IPS-NIHi11 (cell line): ENCODE results near the gene ZBTB20.

ENCODE experiments used
- DNase-seq: peaks from one replicate; pipeline ENCODE4 v3.0.0; 2012; ENCODE audit warnings: mixed read lengths, low spot score

The ZBTB20 gene

DNA sequence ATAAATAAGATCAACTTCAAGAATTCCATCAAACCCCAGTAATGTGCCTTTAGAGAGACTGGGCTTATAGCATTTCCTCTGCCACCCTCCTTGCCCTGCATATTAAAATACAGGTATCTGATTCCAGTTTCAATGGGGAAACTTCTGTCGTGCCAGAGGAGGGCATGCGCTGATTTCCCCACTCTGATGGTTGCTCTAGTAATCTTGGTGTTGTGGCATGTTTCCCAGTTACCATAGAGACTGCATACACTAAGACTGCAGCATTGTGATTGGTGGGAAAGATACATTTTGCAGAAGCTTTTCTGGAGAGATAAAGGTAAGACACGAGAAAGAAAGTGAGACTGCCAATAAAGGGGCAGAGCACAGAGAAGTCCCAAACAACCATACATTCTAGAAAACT is 627.7 kb downstream of the ZBTB20 start:
- DNase-seq: peak; percentile 55

DNA sequence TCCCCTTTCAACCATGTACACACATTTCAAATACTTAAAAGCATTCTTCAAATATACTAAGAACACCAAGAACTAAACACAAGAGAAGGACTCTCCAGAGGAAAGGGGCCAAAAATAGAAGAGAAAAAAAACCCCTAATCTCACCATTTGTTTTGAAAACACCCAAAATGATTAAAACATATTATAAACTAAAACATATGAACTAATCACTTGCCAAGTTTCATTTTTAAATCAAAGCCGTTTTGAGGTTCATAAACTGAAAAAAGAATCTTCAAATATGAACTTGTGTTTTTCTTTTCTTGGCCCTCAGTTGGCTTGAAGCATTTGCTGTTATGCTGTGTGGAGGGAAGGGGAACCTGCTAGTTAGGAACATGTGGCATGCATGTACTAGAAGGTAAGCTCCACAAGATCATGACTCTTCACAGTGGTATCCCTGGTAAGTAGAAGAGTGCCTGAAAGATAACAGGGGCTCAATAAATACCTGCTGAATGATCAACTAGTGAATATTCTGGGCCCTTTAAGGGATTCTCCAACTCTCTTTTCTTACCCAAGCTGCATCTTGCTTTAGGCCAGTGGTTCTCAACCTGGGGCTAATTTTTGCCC is 628.8 kb downstream of the ZBTB20 start:
- no peak for DNase-seq

DNA sequence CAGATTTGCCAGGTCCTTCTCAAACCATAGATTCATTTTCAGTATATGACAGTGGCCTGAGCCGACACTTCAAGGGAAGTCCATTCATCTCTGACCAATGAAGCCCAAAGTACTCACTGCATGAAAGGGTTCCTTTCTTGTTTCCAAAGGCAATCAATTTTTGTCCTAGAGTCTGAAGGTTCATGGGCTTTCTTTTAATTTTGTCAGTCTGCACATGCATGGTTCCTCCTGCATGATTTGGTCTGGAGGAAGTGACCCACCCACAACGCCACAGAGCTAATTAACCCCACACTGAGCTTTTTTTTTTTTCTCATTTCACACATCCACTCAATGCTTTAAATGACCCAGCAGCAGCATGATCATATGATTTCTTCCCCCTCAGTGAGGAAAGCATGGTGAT is 636.9 kb downstream of the ZBTB20 start:
- DNase-seq: no peak

DNA sequence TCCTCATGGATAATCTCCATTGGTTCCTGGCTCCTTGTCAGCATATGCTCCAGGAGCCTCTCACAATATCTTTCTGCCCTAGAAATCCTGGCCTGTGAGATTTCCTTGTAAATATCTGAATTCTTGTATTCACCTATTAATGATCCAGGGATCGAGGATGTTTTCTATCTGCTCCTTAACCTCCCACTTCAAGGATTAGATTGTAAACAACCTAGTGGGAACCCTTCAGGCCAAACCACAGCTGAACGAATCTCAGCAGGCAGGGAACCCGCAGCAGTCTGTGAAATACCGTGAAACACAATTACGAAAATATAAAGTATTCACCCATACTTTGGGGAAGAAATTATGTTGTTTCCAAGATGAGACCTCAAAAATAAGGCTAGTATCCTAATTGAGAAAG is 637.3 kb downstream of the ZBTB20 start:
- no peak for DNase-seq

DNA sequence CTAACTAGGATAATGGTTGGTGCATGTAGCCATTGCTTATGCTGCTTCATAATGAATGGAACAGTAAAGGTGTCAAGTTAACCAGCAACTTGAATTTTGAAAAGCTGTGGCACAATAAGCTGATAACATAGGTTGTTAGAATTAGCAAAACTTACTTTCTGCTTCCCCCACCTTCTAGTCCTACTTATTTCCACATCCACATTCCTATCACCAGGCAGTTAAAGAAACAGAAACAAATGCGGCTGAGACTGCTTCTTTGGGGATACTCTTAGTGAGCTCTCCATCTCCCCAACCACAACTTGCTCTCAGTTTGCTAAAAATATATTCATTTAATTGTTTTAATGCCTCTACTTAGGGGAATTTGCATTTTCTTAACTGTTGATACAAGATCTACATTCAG is 638.1 kb downstream of the ZBTB20 start:
- no peak for DNase-seq

DNA sequence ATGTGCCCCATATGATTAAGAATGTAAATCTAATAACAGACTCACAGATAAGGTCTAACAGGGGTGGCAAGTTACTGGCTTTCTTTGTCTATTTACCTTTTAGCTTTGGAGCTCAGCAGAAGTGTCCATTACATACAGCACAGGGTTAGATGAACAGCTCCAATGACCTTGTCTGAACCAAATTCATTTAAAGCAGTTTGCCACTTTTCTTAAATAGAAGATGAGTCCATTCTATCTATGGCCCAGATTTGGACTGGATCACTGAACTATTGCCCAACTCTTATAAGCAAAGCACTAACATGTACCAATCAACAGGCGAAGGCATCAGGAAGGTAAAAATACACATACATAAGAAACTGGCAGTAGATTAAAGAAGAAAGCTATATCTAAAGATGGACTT is 638.9 kb downstream of the ZBTB20 start:
- DNase-seq: no peak

DNA sequence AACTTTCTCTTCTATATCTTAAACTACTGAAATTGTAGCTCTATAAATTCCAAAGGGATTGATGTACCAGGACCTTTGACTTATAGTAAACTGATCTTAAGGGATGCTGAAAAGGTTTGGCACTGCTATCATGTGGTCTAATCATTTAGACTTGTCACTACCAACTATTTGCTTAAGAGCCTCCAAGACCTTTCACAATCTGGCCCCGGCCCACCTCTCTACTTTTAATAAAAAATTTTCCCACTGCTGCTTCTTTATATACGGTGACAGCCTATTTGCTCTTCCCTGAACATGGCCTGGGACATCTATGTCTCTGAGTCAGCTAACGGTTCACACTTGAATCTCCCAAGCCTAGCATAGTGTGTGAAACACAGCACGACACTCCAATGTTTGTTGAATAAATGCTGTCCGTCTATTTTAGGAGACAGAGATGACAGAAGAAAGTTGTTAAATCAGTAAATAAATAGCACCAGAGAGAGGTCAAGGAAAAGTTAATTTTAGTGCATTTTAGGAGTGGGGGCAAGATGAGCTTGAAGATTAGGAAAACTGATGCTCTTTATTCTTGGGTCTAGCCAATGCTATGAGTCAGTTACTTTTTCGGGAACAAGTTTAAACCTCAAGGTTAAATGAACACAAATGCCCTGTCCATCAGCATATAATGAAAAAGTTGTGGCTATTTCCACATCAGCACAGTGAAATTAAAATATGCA is 640.3 kb downstream of the ZBTB20 start:
- DNase-seq: no peak

DNA sequence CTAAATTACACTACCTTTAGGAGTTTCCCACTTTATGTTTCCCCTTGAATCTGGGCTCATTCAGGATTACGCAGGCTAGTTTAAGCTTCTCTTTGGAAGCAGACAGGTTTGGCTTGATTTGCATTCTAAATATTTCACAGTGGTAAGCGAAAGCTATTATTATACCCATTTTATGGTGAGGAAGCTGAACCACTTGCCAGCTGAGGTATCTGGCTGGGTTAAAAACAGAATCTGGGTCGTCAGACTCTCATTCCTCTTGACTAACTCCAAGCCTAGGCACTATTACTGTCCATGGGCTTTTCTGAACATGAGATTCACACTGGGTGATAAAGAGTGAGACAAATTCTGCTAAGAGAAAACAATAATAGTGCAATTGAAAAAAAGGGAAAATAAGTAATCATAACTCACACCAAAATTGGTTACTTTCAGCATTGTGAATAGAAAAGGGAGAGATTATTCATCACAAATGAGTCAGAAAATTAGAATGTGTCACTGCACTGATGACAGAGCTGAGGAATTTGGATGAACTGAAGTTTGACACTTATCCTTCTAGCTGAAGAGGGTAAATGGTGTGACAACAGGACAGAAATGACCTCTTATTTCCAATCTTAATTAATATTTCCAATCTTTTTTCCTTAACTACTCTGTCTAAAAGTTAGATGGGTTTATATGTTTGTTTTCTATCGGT is 642.0 kb downstream of the ZBTB20 start:
- DNase-seq: no peak

DNA sequence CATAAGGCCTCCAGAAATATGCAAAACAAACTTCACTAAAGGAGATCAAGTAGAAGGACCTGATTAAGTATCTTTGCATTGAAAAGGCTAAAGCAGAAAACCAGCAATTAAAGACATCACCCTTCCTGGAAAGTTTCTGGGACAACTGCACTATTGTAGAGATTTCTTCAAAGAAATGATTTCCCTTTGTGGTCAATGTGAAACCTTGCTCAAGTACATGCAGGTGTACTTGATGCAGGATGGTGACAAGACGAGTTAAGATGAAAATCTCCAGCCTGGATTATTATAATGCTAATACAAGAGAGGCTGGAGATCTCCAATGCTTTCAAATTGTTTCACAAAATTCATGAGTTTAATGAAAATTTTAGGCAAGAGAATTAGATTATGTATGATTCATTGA is 644.9 kb downstream of the ZBTB20 start:
- DNase-seq: no peak

DNA sequence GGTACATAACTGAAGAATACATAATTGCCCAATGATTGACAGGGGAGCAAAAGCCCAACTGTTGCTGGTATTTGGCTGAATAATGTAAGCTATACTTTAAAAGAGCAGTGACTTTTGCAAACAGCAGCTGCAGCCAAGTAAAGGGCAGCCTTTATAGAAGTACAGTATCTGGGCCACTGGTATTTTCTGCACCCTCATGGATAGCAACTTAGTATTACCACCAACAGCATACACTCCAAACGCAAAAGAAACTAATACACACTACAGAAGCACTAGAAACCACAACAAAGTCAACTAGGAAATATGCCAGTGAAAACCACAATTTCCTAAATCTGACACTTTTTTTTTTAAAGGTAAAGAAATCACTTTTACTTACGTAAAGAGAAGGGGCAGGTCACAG is 647.1 kb downstream of the ZBTB20 start:
- DNase-seq: no peak

DNA sequence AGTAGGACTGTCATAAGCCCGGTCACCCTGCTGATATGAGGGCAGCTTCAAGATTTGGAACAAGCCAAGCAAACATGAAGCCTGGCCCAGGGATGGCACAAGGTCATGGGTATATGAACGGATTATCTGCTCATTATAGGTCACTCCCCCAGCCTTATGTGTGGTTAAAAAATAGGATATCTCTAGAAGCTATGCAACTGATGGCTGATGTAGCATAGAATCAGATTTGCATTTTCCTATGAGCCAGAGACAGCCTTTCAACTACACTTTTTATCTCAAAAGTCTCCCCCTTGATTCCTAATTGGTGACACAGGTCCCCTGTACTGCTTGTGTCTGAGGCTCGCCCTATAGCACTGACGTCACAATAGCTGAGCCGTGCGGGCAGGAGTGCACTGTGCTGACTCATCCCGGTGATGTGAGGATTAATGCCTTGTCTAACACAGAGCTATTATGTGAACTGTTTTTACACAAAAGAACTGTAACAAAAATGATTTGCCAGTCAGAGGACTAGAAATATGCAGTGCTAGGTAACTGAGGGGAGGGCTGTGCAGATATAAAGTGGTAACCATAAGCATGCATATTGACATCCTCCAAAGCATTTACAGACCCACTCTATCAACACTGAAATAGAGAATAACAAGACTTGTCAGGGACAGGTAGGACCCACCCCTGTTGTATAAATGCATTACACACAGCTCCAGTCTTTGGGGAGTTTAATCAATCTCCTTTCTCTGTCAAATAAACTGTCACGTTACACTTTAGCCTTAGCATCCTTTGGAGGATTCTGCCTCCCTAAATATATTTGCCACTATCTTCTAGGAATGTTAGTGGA is 648.3 kb downstream of the ZBTB20 start:
- DNase-seq: no peak

DNA sequence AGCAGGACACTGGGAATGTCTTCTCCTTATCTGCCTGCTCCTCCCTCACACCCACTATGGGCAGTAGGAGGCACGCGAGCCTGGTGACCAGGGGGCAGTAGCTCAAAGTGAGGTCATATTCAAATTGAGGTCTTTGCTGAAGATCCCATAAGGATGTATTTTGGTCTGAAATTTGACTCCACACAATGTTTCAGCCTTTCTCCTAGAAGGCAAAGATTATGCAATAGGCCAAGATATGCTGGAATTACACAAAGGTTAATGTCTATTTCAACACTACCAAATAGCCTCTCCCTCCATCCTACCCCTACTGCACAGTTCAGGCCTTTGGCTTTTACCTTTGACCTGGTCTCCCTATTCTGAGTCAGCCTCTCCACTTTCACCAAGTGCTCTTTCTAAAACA is 650.2 kb downstream of the ZBTB20 start:
- DNase-seq: no peak

DNA sequence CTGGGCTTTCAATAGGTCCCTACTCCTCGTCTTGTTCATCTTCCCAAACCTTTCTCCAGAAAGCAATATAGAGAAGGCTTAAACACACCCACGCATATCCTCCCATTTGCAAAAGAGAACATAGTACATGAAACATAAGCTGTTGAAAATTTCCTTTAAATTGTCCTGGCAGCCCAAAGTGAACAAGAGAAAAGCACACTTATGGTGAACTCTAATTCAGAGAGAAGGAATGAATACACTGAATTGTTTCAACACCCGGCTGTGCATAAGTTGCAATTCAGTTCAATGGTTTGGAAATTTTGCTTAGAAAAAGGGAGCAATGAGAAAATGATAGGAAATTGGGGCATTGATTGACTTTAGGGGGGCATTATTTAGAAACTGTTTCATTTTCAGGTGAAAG is 650.6 kb downstream of the ZBTB20 start:
- DNase-seq: no peak

DNA sequence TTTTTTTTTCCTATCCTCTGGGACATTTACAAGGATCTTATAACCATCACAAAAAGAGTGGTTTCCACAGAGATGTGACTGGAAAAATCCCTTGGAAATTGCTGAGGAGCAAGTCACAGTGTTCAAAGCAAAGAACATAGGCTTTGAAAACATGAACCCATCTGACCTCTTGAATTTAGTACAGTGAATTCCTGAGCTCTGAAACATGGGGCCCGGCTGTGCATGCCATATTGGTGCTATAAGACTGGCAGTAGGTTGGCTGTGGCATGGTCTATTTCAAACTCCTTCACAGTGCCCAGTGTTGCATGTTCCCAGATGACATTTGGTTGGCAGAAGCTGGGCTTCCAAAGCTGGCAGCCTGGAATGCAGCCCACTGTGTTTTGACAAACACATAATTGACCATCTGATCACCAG is 651.1 kb downstream of the ZBTB20 start:
- DNase-seq: no peak

DNA sequence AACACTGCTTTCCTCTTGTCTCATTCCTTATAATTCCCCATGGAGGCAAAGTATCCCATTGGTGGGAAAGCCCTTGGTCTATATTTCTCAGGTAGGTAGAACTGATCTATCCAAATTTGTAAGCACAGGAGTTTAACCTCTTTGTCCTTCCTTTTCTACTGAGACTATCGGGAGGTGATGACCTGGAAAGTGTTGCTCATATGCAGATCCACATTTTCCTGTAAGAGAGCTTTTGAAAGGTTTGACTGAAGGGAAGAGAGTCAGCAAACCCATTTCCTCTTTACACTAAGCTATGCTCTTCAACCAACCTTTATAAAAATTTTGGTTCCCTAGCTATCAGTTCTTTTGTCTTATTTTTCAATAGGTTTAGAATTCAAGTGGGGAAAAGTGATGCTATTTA is 652.6 kb downstream of the ZBTB20 start:
- DNase-seq: no peak

DNA sequence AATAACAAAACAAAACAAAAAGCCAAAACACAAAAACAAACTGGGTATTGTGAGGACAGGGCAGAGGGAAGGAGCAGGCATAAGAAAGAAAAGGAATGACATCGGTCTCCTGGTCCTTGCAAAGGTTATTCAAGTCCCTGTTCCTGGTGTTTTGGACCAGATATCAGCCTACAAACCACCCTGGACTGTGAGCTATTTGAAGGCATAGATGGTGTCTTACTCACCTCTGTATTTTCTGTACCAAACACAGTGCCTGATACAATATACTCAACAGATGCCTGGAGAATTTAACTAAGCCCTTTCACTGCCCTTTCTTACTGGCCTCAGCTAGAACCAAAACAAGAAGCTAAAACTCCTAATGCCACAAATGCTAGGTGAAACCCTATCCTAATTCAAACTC is 656.3 kb downstream of the ZBTB20 start:
- DNase-seq: no peak

DNA sequence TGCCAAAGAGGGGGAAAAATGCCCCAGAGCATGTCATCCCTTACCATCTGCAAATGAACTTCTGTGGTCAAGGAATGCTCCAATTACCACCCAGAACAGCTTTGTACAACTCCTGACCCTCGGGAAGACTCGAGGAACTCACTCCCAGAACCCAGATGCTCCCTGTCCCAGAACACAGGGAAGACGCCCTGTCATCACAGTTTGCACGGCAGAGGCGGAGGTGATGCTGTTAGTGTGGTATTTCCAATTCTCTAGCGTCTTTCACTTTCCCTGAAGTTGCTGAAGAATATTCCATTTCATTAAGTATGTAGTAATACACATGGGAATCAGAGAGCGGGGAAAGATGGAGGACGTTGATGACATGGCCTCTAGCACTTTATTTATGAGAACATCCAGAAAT is 659.6 kb downstream of the ZBTB20 start:
- no peak for DNase-seq

DNA sequence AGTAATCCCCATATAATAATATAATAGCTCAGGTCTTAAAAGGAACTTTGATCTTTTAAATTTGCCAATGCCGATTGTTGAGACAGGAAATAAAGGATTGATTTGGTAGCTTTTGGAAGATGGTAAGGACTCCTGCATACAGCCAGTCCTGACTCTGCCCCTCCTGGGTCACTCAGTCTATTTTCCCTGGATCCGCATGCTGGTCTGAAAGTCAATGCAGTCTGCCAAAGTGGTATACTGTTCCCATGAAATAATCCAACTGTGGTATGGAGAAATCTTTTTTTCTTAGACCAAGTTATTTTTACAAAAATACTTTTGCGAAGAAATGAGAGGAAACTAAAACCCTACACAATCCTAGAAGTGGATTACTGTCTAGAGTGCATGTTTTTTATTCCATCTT is 662.2 kb downstream of the ZBTB20 start:
- DNase-seq: no peak

DNA sequence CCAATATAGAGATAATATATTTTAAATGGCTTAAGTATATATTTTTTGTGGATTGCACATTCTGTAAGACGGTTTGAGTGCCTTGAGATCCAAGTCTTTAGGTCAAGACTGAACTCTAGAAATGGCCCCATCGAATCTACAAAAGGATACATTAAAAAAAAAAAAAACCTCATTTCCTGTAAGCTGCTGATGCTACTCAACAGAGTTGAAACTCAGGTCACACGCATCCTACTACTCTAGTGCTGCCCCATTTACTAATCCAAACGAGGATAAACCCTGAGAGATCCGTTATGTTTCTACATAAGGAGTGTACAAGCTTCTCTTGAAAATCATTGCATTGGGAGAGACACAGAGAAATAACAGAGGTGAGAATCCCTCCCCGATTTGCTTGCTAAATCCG is 666.0 kb downstream of the ZBTB20 start:
- DNase-seq: no peak

DNA sequence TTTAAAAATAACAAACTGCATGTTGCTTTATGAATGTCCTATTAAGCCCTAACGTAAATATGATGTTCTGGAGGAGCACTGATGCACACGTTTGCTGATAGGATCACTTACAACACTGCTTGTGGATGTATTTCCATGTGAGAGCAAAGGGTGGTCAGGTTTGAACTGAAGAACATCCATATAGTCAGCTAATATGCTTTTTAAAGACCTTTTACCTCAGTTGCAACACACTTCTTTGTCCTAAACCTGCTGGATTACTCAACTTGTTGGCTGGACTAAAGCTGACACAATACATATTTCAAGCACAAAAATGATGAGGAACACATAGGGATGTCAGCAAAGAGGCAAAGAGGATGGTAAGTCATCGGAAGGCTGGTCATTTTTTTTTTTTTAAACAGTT is 666.6 kb downstream of the ZBTB20 start:
- no peak for DNase-seq

DNA sequence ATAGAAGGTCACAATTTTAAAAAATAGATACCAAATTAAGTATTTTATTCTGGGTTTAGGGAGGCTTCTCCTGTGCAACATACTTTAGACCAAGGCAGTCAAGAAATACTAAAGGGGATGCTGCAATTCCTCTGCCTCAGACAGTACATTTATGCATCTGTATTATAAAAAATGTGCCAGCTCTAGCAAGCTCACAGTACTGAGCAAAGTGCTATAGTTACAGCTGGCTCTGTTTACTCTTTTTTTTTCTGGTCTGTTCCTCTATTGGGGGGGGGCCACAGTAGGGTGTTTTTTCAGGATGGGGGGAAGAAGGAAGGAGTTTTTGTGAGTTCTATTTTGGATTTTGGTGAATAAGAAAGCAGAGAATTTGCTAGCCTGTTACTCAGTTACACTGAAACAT is 668.3 kb downstream of the ZBTB20 start:
- DNase-seq: no peak

DNA sequence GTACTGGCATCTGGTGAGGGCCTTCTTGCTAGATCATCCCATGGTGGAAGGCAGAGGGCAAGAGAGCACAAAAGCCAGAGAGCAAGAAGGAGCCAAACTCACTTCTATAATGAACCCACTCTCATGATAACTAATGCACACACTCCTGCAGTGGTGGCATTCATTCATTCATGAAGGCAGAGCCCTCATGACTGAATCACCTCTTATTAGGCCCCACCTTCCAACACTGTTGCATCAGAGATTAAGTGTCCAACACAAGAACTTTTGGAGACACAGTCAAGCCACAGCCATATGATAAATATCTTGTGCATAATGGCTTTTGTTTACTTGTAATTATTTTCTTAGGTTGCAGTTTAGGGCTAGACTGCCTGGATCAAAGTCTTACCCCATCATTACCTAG is 670.6 kb downstream of the ZBTB20 start:
- no peak for DNase-seq

DNA sequence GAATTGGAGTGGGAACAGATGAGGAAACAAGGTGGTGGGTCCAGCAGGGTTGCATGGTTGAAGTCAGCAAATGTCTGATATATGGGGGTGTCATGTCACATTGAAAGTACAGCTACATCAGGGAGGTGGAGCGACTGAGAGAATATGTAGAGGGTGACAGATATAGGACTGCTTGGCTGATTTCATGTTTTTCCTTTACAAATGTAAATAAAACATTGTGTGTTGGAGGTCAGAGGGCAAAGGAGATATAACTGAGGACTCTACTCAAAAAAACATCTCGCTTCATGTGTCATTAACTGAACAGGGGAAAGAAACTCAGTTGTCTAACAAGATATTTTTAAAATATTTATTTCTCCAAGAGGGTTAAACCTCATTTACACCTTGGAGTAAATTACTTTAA is 675.6 kb downstream of the ZBTB20 start:
- DNase-seq: no peak
